ENCODE measurements around the gene FAIM2. TPM values are rescaled to one million over a fixed set of nuclear protein-coding genes. Genes with fewer than 3 reads are reported as not detected.
A peak's percentile ranks its signal among the peaks of the same experiment; 100 is the strongest.

The FAIM2 gene
- total and polyA plus RNA-seq, 2 experiments from 2014 or later = 0.61 to 2.0 TPM

GRCh38 chr12:49843411-49843810 is 60.3 kb downstream of the FAIM2 start (continued):
- no peak for TF ChIP-seq REST (IDR thresholded peaks at IDR 0.05; ENCODE audit: unreplicated experiment)
- TF ChIP-seq ZNF331 (CRISPR knock-in tag; IDR thresholded peaks at IDR 0.05; ENCODE audit: low read depth) = no peak
- TF ChIP-seq STAT1 (IDR thresholded peaks at IDR 0.05; ENCODE audit: unreplicated experiment) = no peak
- no peak for TF ChIP-seq EZH2phosphoT487 (IDR thresholded peaks at IDR 0.05; ENCODE audit: unreplicated experiment)
- no peak for TF ChIP-seq ZNF114 (CRISPR knock-in tag; IDR thresholded peaks at IDR 0.05)
- TF ChIP-seq NANOG (IDR thresholded peaks at IDR 0.05; ENCODE audit: borderline replicate concordance) = no peak
- no peak for TF ChIP-seq JUNB (IDR thresholded peaks at IDR 0.05; ENCODE audit: unreplicated experiment)
- TF ChIP-seq CTCF (conservative IDR thresholded peaks at IDR 0.05; ENCODE audit: low read depth in 2 of 2) = no peak
- TF ChIP-seq CREB1 (CRISPR knock-in tag; IDR thresholded peaks at IDR 0.05; ENCODE audit: low read depth) = no peak
- no peak for TF ChIP-seq ETS1 (IDR thresholded peaks at IDR 0.05)

GRCh38 chr12:49842519-49843352 is 61.0 kb downstream of the FAIM2 start, which contains the start of gene BCDIN3D:
Gene BCDIN3D (minus strand): TSS chr12:49843106. CDS start chr12:49843087, 19 bp downstream.
- Histone ChIP-seq H3K9me2 (ENCODE audit: insufficient read depth) (no peaks in the 10 kb centered on the region), H3K4me1 (ENCODE audit: insufficient read depth) (peaks cover 9% of the 10 kb centered on the region; the same call in 1 of the 2 replicates), H3K4me2 (peak within 1 kb of the TSS; percentile 94), H3K27ac (ENCODE audit: low read depth) (peak within 1 kb of the TSS; percentile 90), H3K79me2 (replicated peaks; ENCODE audit: insufficient read depth) (no peaks in the 10 kb centered on the region), H4K20me1 (replicated peaks; ENCODE audit: insufficient read depth) (no peaks in the 10 kb centered on the region; the same call in 1 of the 2 replicates), H3F3A (replicated peaks; ENCODE audit: low read depth) (peaks cover 11% of the 10 kb centered on the region), H3K27me3 (ENCODE audit: insufficient read depth) (no peaks in the 10 kb centered on the region), H3K36me3 (ENCODE audit: insufficient read depth) (no peaks in the 10 kb centered on the region), H3K4me3 (peak within 1 kb of the TSS; percentile 94), H2AFZ (peak within 1 kb of the TSS; percentile 90)
- ATAC-seq (peak; percentile 92), DNase-seq (ENCODE audit: low spot score) (peak; percentile 92)
- Mint-ChIP-seq H3K4me1 (peaks cover 14% of the 10 kb centered on the region), H3K27me3 (ENCODE audit: insufficient read depth, low read depth, poor library complexity) (peaks cover 10% of the 10 kb centered on the region), H3K9me3 (no peaks in the 10 kb centered on the region), H3K36me3 (ENCODE audit: low read depth) (no peaks in the 10 kb centered on the region; the same call in 2 of the 3 replicates), H3K4me3 (peak within 1 kb of the TSS; percentile 96), H3K27ac (peak within 1 kb of the TSS; percentile 95)
- TF ChIP-seq EZH2 (IDR thresholded peaks at IDR 0.05; ENCODE audit: low read depth, unreplicated experiment) = no peak
- no peak for TF ChIP-seq ZNF462 (CRISPR knock-in tag; IDR thresholded peaks at IDR 0.05)
- TF ChIP-seq CREB1 (CRISPR knock-in tag; IDR thresholded peaks at IDR 0.05; ENCODE audit: low read depth) = peak; percentile 9; the same call in 1 of the 2 replicates

All from GM23338 (cell line).